Activated T-cell treated with anti-CD3 and anti-CD28 coated beads, Interleukin-2, amount 50 U/mL, for 4 hours (primary cell): Measurements from ENCODE around the gene RFNG. TPM values are rescaled to one million over a fixed set of nuclear protein-coding genes. Genes with fewer than 3 reads are reported as not detected.

Source experiments
- ATAC-seq, 2 donors: fragments of 200-7000 bp; cut with Tn5 transposase; one replicate each; pipeline ENCODE4 v1.10.0; 2021
- DNase-seq: peaks from one replicate; pipeline ENCODE4 v3.0.0-alpha.2; 2020
- H3K27me3 Mint-ChIP-seq: one replicate; pipeline ENCODE4 v1.8.0; 2021; ENCODE audit warnings: low read depth, mixed read lengths
- H3K36me3 Mint-ChIP-seq: one replicate; pipeline ENCODE4 v1.8.0; 2022; ENCODE audit warnings: mixed read lengths; ENCODE audit not compliant: insufficient read depth
- H3K4me1 Mint-ChIP-seq: one replicate; pipeline ENCODE4 v1.8.0; 2021; ENCODE audit warnings: low read depth, mixed read lengths
- H3K4me3 Mint-ChIP-seq: one replicate; pipeline ENCODE4 v1.8.0; 2021; ENCODE audit warnings: mild to moderate bottlenecking, moderate library complexity, mixed read lengths
- H3K9me3 Mint-ChIP-seq: one replicate; pipeline ENCODE4 v1.8.0; 2021; ENCODE audit warnings: mixed read lengths
- total RNA-seq, 3 donors: library from RNA; stranded (reverse); gene quantifications; one replicate each; pipeline ENCODE4 v1.2.1, GENCODE V29; 2021

The RFNG gene
- total RNA-seq, 3 donors from 2014 or later, result 20.3 to 21.5 (median 20.4) TPM

GRCh38 chr17:82092995-82093751, 41.6 kb upstream of the RFNG start:
- H3K27me3 Mint-ChIP-seq, result no peaks in the 10 kb centered on the region
- H3K9me3 Mint-ChIP-seq, result no peaks in the 10 kb centered on the region
- peaks cover 3% of the 10 kb centered on the region for H3K4me1 Mint-ChIP-seq
- peaks cover 4% of the 10 kb centered on the region for H3K36me3 Mint-ChIP-seq
- no peak overlapping the region for H3K4me3 Mint-ChIP-seq
- DNase-seq, result no peak
- ATAC-seq, result no peak

GRCh38 chr17:82092628-82092994, 41.0 kb upstream of the RFNG start:
- Mint-ChIP-seq H3K27me3 (no peaks in the 10 kb centered on the region), H3K9me3 (no peaks in the 10 kb centered on the region)
- no peak for ATAC-seq

GRCh38 chr17:82092094-82092586, 40.5 kb upstream of the RFNG start:
- no peaks in the 10 kb centered on the region for H3K9me3 Mint-ChIP-seq
- H3K27me3 Mint-ChIP-seq, result no peaks in the 10 kb centered on the region
- DNase-seq, result no peak
- peaks cover 4% of the 10 kb centered on the region for H3K36me3 Mint-ChIP-seq
- H3K4me1 Mint-ChIP-seq, result peaks cover 3% of the 10 kb centered on the region
- no peak for ATAC-seq
- no peak overlapping the region for H3K4me3 Mint-ChIP-seq

More at GRCh38 chr17:82092628-82092994, 41.0 kb upstream of the RFNG start:
- Mint-ChIP-seq H3K4me1 (peaks cover 3% of the 10 kb centered on the region), H3K36me3 (peaks cover 4% of the 10 kb centered on the region), H3K4me3 (no peak overlapping the region)
- DNase-seq, result no peak

GRCh38 chr17:82091264-82092066, 39.9 kb upstream of the RFNG start:
- no peak for DNase-seq
- peaks cover 3% of the 10 kb centered on the region for H3K4me1 Mint-ChIP-seq
- ATAC-seq, result no peak
- H3K4me3 Mint-ChIP-seq, result no peak overlapping the region
- H3K36me3 Mint-ChIP-seq, result peaks cover 4% of the 10 kb centered on the region
- H3K27me3 Mint-ChIP-seq, result no peaks in the 10 kb centered on the region
- no peaks in the 10 kb centered on the region for H3K9me3 Mint-ChIP-seq

- Mint-ChIP-seq H3K4me1 (no peaks in the 10 kb centered on the region), H3K4me3 (no peak overlapping the region), H3K27me3 (no peaks in the 10 kb centered on the region), H3K9me3 (no peaks in the 10 kb centered on the region), H3K36me3 (peaks cover 3% of the 10 kb centered on the region)
- ATAC-seq (no peak), DNase-seq (no peak)
Observed at GRCh38 chr17:82090549-82091263, 39.1 kb upstream of the RFNG start.

GRCh38 chr17:82089723-82090548, 38.3 kb upstream of the RFNG start:
- no peak for ATAC-seq

GRCh38 chr17:82088838-82089722, 37.5 kb upstream of the RFNG start:
- H3K4me3 Mint-ChIP-seq, result no peak overlapping the region
- no peaks in the 10 kb centered on the region for H3K27me3 Mint-ChIP-seq
- no peaks in the 10 kb centered on the region for H3K9me3 Mint-ChIP-seq
- DNase-seq, result no peak
- no peak for ATAC-seq
- H3K4me1 Mint-ChIP-seq, result no peaks in the 10 kb centered on the region
- peaks cover 3% of the 10 kb centered on the region for H3K36me3 Mint-ChIP-seq

More at GRCh38 chr17:82089723-82090548, 38.3 kb upstream of the RFNG start:
- no peak for DNase-seq
- Mint-ChIP-seq H3K9me3 (no peaks in the 10 kb centered on the region), H3K27me3 (no peaks in the 10 kb centered on the region), H3K36me3 (peaks cover 3% of the 10 kb centered on the region), H3K4me1 (no peaks in the 10 kb centered on the region), H3K4me3 (no peak overlapping the region)

GRCh38 chr17:82087961-82088837, 36.6 kb upstream of the RFNG start:
- ATAC-seq (no peak), DNase-seq (no peak)
- H3K4me1 Mint-ChIP-seq, result no peaks in the 10 kb centered on the region
- no peaks in the 10 kb centered on the region for H3K9me3 Mint-ChIP-seq
- H3K4me3 Mint-ChIP-seq, result no peak overlapping the region
- peaks cover 1% of the 10 kb centered on the region for H3K36me3 Mint-ChIP-seq
- H3K27me3 Mint-ChIP-seq, result no peaks in the 10 kb centered on the region

- H3K9me3 Mint-ChIP-seq, result no peaks in the 10 kb centered on the region
- no peak overlapping the region for H3K4me3 Mint-ChIP-seq
- no peaks in the 10 kb centered on the region for H3K4me1 Mint-ChIP-seq
- no peaks in the 10 kb centered on the region for H3K27me3 Mint-ChIP-seq
- no peaks in the 10 kb centered on the region for H3K36me3 Mint-ChIP-seq
- ATAC-seq (no peak), DNase-seq (no peak)
Observed at GRCh38 chr17:82086941-82087906, 35.6 kb upstream of the RFNG start.

- no peak overlapping the region for H3K4me3 Mint-ChIP-seq
- no peaks in the 10 kb centered on the region for H3K4me1 Mint-ChIP-seq
- ATAC-seq, result no peak
- H3K9me3 Mint-ChIP-seq, result no peaks in the 10 kb centered on the region
- DNase-seq, result no peak
- H3K36me3 Mint-ChIP-seq, result no peaks in the 10 kb centered on the region
- no peaks in the 10 kb centered on the region for H3K27me3 Mint-ChIP-seq
Observed at GRCh38 chr17:82085931-82086764, 34.5 kb upstream of the RFNG start.
